ENCODE results near the gene QRICH1. TPM values are rescaled to one million over a fixed set of nuclear protein-coding genes. Genes with fewer than 3 reads are reported as not detected.

Gene QRICH1
- total and polyA plus RNA-seq, 10 of the 15 experiments (the other 5 are each of a cell fraction or from before 2014, with no cell fraction given) = 22.2 to 116 (median 81.4) TPM

DNA sequence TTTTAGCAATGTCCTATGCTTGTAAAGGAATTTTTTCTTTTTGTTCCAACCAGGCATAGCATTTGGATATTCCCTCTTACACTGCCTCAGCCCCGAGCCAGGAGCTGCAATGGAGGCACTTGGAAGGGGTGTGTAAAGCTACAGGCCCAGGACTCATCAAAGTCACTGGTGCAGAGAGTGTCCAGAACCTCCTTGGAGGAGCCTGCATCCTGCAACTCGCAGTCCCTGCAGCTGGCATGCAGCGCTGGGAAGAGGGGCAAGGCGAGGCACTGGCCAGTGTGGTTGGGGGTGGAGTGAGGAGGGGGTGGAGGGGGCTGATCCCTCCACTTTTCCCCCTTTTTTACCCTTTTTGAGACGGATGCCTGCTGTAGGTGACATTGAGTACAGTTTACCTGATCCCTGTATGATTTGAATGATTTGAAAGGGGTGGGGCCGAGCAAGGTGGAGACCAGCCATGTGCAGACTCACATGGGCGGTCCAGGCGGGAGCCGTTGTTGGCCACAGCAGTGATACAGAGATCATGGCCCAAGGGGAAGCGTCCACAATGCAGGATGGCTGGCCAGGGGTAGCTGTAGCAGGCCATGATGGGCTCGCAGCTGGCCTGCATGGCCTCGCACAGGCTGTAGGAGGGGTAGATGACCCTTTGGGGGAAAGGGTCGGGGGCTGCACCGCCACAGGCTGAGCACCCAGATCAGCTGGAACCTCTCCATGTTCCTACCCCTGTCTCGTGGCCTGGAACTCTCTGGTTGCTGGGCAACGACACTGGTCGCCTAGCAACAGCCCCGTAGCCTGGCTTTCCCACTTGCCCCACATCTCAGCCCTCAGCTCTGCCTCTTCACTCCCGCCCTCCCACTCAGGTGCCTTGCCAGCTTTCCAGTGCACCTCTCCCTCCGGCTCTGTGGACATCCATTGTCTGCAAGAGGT, 95.9 kb downstream of the QRICH1 start:
- H3K9ac ChIP-seq (ENCODE audit: control insufficient read depth, insufficient read depth, low read length) = no peak overlapping the region
- no peaks in the 10 kb centered on the region for H3K4me1 ChIP-seq (ENCODE audit: control insufficient read depth, insufficient read depth, low read length)

More for the DNA sequence above, 95.9 kb downstream of the QRICH1 start:
- POLR2A ChIA-PET = no interaction called here
- H3K79me2 ChIP-seq (ENCODE audit: control insufficient read depth, insufficient read depth, low read length) = no peaks in the 10 kb centered on the region
- H3K27me3 ChIP-seq (replicated peaks in 1 of 2; ENCODE audit: control insufficient read depth in 2 of 2, insufficient read depth in 2 of 2, low read length in 1 of 2) = no peaks in the 10 kb centered on the region
- CTCF ChIA-PET = interaction anchor here (0.9 to 2.1 kb wide), 2 partner anchors 9 to 10 kb away, joined by 4 to 6 read pairs; partner anchors contain the start of gene WDR6
- H3K36me3 ChIP-seq (ENCODE audit: control insufficient read depth in 2 of 2, insufficient read depth in 2 of 2, low read length in 1 of 2) = no peaks in the 10 kb centered on the region
- TF ChIP-seq, protein P1, sequence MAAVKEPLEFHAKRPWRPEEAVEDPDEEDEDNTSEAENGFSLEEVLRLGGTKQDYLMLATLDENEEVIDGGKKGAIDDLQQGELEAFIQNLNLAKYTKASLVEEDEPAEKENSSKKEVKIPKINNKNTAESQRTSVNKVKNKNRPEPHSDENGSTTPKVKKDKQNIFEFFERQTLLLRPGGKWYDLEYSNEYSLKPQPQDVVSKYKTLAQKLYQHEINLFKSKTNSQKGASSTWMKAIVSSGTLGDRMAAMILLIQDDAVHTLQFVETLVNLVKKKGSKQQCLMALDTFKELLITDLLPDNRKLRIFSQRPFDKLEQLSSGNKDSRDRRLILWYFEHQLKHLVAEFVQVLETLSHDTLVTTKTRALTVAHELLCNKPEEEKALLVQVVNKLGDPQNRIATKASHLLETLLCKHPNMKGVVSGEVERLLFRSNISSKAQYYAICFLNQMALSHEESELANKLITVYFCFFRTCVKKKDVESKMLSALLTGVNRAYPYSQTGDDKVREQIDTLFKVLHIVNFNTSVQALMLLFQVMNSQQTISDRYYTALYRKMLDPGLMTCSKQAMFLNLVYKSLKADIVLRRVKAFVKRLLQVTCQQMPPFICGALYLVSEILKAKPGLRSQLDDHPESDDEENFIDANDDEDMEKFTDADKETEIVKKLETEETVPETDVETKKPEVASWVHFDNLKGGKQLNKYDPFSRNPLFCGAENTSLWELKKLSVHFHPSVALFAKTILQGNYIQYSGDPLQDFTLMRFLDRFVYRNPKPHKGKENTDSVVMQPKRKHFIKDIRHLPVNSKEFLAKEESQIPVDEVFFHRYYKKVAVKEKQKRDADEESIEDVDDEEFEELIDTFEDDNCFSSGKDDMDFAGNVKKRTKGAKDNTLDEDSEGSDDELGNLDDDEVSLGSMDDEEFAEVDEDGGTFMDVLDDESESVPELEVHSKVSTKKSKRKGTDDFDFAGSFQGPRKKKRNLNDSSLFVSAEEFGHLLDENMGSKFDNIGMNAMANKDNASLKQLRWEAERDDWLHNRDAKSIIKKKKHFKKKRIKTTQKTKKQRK (IDR thresholded peaks at IDR 0.05; ENCODE audit: low read depth, low read length) = no peak
- TF ChIP-seq CHD2 (IDR thresholded peaks at IDR 0.05; ENCODE audit: borderline replicate concordance, low read depth, low read length) (no peak), ZZZ3 (IDR thresholded peaks at IDR 0.05; ENCODE audit: control insufficient read depth, insufficient read length, low read depth) (no peak)
- no peak overlapping the region for H2AFZ ChIP-seq (ENCODE audit: control insufficient read depth, low read depth, low read length)
- no peak overlapping the region for H3K4me3 ChIP-seq
- no peaks in the 10 kb centered on the region for H4K20me1 ChIP-seq (ENCODE audit: control insufficient read depth, insufficient read depth)
- H3K4me2 ChIP-seq (ENCODE audit: control insufficient read depth, insufficient read depth) = no peak overlapping the region
- BruUV-seq (replicated peaks) = no TSS peak
- ATAC-seq = no peak
- in situ Hi-C loops (cut with MboI) = no loop called here
- RAD21 ChIA-PET (ENCODE audit: unreplicated experiment) = interaction anchor here (1.0 kb wide), 1 partner anchor 10 kb away, joined by 3 read pairs; no protein-coding TSS in a partner anchor
- WGBS (ENCODE audit: insufficient coverage, insufficient replicate concordance, low lambda C conversion rate, missing lambda C conversion rate) = 94% methylated on average over 20 of the region's 20 CpGs
- no peaks in the 10 kb centered on the region for H3K9me3 ChIP-seq (replicated peaks; ENCODE audit: control insufficient read depth, insufficient read depth, low read length)
- H3K27ac ChIP-seq (ENCODE audit: control insufficient read depth, insufficient read depth) = no peak overlapping the region
- intact Hi-C loops (cut with micrococcal nuclease; ENCODE audit: unreplicated experiment) = no loop called here
- SMC1A ChIA-PET (ENCODE audit: uncharacterized antibody, unreplicated experiment) = no interaction called here
- no peak for FAIRE-seq
- DNase-seq (ENCODE audit: low read depth, low spot score) = no peak
